CD4-positive, alpha-beta T cell treated with Interleukin-6 for 4 hours (primary cell): ENCODE data around the gene CCDC136.

Source experiments
- DNase-seq: peaks from one replicate; pipeline ENCODE4 v3.0.0-alpha.2; 2020; ENCODE audit warnings: mixed read lengths

Gene CCDC136

DNA sequence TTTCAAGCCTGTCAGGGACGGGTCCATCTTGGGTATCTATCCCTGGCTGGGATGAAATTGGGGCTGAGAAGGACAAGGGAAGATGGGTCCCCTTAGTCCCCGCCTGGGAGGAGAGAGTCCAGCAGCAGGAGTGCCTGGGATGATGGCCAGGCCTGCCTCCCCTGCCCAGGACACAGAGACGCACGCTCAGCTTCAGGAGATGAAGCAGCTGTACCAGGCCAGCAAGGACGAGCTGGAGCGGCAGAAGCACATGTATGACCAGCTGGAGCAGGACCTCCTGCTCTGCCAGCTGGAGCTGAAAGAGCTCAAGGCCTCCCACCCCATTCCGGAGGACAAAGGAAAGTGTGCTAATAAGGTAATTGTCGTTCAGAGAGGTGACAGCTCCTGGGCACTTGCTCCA lies 15.4 kb downstream of the CCDC136 start:
- DNase-seq = no peak

DNA sequence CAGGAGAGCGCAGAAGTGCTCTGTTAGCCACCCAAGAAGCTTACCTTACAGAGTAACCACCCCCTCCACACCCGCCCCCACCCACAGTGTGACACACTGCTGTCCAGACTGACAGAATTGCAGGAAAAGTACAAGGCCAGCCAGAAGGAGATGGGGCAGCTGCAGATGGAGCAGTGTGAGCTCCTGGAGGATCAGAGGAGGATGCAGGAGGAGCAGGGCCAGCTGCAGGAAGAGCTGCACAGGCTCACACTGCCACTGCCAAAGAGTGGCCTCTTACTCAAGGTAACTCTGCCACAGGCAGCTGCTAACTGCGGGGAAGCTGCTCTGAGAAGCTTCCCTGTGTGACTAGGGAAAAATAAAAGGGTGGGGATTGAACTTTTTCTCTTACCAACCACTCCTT lies 17.6 kb downstream of the CCDC136 start:
- DNase-seq = no peak

DNA sequence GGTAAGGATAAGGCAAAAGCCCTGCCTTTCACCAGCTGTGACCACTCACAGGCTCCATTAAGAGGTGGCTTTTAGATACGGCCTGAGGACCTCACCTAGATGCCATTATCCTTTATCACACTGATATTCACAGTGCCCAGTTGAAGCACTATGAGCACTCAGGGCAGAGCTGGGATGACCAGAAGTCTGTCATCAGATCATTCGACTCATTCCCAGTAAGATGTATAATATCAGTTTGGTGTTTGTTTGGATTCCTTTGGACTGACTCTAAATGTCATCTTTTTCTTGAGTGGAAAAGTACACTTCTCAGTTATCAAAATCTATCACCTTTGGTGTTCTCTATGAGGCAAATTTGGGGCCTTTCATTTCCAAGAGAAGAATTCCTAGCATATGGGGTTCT lies 18.7 kb downstream of the CCDC136 start:
- DNase-seq = no peak

DNA sequence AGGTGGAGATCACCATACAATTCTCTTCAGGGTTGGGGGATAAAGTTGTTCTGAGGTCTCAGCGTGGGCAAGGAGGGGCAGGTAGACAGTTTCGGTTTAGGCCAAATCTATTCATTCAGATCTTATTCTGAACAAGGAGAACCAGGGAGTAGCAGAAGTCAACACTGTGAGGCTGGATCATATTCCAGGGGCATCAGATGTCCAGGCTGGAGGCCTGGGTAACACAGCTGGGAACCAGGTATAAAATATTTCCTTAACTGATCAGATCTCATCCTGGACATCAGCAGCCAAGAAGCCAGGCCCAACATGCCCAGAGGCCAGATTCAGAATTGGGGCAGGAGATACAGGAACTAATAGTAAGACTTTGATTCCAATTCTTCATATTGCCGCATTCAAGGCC lies 19.2 kb downstream of the CCDC136 start:
- DNase-seq = no peak

DNA sequence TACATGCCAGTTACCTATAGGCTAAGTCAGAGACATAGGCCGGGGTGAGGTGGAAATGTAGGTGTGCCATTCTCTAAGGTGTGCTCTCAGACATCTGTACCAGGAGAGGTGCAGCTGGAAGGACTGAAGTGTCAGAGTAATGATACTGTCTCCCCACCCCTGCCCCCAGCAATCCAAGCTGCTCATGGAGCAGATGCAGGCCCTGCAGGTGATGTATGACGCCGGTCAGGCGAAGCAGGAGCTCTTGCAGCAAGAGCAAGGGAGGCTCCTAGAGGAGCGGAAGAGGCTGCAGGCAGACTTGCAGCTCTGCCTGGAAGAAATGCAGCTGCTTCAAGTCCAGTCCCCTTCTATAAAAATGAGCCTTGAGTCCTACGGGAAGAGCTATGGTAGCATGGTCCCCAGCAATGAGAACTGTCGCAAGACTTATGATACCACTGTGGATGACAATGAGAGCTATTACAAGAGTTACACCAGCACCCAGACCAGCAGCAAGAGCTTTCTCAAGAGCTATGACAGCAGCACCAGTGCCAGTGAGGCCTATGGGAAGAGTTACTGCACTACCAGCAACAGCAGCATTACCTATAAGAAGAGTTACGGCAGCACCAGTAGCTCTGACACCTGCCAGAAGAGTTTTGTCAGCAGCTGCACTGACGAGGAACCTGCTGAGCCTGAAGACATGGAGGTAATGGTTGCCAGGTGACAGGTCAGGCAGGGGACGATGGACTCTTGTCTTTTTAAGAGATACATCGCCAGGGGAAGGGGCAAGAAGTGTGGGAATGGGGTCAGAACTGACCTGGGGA lies 20.1 kb downstream of the CCDC136 start:
- DNase-seq = no peak

DNA sequence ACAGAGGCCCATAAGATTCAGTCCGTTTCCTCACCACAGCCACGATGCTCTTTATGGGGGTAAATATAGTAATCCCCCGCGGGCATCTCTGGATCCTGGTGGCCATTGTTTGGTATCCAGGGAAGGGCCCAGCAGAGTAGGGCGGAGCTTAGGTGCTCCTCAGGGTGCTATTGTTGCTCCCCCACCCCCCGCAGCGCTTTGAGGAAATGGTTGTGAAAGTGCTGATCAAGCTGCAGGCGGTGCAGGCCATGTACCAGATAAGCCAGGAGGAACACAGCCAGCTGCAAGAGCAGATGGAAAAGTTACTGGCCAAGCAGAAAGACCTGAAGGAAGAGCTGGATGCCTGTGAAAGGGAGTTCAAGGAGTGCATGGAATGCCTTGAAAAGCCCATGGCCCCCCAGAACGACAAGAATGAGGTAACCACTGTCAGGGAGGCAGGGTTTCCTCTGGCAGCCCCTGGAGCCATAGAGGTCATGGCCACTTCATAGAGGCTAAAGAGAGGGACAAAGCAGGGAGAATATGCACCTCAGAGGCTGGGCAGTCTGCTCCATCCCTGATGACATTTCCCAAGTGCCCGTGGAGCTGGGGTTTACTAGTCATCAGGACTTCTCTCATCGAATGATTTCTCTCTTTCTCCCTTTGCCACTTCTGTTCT lies 20.9 kb downstream of the CCDC136 start:
- DNase-seq = no peak

DNA sequence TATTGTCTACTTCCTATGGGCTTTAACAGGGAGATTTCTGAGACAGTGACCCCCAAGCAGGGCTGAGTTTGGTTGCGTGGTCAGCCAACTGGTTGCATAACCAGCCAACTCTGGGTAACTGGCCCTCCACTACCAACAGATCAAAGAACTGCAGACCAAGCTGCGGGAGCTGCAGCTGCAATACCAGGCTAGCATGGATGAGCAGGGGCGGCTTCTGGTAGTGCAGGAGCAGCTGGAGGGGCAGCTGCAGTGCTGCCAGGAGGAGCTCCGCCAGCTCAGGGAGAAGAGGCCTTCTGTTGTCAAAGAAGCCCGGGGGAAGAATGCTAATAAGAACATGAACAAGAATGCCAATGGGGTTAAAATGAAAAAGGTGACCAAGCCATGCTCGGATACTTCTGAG lies 22.7 kb downstream of the CCDC136 start:
- DNase-seq = no peak

DNA sequence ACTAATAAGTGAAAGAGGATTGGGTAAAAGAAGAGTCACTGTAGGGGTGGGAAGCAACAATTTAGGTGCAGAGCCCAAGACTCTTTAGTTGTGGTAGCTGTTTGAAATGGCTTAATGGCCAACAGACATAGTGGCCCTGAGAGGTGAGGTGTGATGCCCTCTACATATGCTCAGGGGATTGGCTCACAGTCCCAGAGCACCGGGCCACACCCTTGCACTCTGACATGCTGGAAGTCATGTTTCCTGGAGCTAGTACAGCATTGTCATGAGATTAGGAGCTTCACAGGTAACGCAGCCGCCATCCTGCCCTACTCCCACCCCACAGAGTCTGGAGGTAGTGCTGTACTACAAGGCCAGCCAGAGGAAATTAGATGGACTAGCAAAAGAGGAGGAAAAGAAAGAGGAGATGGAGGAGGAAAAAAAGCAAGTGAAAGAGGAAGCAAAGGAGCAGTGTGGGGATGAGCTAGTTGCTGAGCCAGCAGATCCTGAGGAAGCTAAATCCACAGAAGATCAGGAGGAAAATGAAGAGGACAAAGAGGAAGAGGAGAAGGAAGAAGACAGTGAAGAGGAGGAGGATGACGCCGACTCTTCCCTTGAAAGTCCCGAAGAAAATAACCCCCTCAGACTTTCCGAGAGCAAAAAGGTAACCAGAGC lies 23.6 kb downstream of the CCDC136 start:
- no peak for DNase-seq

DNA sequence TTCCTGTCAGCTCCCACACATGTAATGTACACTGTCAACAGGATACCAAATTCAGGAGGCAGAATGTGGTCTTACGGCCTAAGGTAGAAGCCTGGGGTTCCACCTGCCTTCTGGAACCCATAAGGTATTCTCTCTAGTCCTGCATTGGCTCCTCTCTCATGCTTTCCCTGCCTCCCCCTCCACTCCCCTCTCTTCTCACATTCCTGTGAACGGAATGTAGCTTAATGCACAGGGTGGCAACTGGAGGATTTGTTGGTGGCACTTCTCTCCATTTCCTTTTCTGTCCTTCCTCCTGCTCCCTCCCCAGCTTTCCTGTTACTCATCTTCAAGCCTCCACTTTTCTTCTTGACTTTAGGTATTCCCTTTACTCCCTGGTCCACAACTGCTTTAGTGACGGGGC lies 26.9 kb downstream of the CCDC136 start:
- DNase-seq = no peak

DNA sequence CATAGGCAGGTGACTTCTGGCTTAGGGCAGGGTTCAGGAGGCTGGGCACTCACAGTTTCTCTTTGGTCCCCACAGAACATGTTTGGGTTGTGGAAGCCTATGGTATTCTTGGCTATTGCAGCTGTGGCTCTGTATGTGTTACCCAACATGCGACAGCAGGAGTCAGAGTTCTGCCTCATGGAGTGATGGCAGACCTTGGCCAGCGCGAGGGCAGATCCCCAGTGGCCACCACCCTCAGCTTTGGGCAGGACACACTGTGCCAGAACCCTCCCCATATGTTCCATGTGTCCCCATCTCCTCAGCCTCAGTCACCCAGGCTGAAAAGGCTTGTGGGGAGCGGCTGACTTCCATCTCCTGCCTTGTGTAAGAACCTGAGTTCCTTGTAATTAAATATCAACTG lies 30.0 kb downstream of the CCDC136 start:
- no peak for DNase-seq

DNA sequence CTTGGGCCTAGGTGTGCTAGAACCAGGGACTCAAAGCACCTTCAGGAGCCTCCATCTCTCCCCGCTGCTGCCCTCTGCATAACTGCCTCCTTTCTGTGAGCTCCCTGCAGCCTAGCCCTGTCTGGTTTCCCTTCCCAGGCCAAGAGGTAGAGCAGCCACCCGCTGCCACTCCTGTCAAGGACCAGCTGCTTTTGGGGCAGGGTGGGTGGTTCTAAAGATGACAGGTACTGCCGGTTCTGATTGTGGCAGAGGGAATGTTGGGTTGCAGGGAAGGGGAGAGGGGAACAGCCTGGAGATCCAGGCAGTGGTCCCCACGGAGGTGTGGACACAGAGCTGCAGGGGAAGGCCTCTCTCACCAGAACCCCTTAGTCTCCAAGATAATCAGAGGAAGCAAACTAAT lies 34.7 kb downstream of the CCDC136 start:
- no peak for DNase-seq

DNA sequence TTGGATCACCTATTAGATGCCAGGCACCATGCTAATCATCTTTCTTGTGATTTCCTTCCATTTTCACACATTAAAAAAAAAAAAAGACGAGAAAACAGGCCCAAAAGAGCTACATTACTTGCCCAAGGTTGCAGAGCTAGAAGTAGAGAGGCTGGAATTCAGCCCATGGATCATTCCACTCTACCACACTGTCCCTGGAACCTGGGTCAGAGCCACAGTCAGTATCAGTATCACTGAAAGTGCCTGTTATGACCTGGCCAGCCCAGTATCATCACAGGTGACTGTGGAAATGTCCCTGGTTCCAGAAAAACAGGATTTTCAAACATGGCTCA lies 35.1 kb downstream of the CCDC136 start:
- no peak for DNase-seq

DNA sequence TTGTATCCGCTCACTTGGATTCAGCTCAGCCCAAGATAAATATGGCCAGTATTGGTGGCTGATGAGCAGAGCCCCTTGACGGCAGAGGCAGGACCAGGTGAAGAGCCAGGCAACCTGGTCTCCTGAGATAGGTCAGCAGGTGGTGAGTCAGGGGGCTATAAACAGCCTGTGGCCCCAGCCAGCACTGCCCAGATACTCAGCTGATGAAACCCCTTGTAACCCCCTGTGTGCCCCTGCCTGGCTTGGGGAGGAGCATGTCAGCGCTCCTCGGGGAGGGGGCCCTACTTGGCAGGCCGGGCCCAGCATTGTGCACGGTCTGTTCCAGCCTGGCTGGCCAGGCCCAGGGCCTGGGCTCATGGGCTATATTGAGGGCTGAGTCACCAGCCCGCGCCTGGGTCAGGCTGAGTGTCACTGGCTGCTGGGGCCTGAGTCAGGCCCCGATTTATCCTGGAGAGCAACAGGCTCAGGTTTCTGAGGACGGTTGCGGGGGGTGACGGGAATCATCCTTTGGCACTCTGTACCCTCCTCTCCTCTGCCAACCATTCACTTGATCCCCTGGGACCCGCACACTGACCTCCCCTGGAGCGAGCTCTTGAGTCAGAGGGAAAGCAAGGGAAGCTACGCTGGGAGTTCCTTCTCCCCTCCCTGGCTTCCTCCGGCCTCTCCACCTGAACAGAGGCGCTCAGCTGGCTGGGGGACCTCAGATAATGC lies 35.6 kb downstream of the CCDC136 start:
- DNase-seq = no peak

DNA sequence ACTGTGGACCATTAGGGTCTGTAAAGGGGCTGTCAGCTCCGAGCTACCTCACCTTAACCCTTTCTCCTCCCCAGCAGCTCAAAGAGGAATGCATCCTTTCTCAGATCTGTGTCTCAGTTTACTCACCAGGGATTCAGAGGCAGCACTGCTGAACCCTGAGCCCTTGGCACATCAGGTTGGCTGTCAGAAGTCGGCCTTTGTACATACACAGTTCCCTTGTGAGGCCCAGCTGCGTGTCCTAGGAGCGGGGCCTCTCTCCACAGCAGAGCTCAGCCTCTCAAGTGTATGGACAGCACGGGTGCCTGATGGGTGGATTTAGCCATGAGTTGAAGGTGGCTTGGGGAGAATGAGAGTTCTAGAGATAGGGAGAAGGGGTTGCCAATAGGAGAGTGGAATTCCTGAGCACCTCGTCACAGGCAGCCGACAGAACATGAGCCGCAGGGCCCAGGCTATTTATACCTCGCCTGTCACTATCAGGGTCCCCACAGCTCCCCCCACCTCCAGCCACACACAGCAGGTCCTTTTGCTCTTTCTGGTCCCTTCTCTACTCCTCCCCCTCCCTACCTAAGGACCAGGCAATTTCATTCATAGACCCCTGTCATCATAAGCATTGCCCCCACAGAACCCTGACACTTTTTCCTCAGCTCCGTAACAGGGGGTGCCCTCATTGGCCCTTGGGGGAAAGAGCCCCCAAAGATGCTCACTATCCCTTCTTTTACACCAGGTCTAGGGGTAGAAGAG lies 36.4 kb downstream of the CCDC136 start:
- DNase-seq = no peak

DNA sequence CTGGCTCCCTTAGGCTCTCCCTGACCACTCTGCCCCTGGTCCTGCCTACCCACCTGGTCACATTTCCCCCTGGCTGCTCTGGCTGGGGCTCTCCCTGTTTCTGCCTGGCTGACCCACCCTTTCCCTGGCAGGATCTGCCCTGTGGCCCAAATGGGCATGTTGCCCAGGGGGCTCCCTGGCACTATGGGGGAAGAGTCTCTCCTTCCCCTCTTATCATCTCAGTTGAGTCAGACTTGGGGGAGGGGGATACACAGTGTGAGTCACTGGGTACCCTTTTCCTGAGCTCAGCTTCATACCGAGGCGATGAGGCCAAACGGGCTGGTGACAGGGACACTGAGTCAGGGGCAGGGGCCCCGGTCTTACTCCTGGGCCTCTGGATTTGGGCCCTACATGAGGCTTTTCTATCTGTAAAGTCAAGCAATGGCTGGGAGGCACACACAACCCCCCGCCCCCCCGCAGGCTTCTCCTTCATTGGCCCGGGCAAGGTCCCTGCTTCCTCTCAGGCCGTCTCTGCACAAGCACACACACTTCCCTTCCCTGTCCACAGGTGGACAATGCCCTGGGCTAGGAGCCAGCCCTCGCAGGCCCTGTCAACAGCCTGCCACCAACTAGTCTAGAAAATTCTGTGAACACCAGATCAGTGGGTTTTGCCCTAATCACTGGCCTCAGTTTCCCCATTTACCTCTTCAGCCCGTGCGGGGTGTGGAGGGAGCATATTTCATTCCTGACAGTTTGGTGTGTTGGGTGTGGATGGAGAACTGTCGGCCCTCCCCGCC lies 37.8 kb downstream of the CCDC136 start:
- no peak for DNase-seq

DNA sequence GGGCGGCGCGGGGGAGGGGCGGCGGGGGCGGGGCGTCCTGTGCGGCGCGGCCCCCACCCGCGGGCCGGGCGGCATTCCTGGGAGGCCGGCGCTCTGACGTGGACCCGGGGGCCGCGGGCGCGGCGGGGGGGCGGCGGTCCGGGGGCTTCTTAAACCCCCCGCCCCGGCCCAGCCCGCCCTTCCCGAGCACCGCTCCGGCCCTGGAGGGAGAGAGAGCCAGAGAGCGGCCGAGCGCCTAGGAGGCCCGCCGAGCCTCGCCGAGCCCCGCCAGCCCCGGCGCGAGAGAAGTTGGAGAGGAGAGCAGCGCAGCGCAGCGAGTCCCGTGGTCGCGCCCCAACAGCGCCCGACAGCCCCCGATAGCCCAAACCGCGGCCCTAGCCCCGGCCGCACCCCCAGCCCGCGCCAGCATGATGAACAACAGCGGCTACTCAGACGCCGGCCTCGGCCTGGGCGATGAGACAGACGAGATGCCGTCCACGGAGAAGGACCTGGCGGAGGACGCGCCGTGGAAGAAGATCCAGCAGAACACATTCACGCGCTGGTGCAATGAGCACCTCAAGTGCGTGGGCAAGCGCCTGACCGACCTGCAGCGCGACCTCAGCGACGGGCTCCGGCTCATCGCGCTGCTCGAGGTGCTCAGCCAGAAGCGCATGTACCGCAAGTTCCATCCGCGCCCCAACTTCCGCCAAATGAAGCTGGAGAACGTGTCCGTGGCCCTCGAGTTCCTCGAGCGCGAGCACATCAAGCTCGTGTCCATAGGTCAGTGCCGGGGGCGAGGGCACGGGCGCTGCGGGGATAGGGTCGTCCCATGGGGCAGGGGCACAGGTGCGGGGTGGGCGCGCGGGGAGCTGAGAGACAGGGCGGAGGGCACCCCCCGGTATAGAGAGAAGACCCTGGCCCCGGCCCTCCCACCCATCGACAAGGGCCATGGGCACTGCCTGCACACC lies 38.7 kb downstream of the CCDC136 start, which contains the start of gene FLNC:
Gene FLNC, plus strand, starts transcription at position 176 of the 947 bp plus-strand sequence. Its CDS starts 232 bp downstream, at position 408.
- DNase-seq = peak; percentile 50

DNA sequence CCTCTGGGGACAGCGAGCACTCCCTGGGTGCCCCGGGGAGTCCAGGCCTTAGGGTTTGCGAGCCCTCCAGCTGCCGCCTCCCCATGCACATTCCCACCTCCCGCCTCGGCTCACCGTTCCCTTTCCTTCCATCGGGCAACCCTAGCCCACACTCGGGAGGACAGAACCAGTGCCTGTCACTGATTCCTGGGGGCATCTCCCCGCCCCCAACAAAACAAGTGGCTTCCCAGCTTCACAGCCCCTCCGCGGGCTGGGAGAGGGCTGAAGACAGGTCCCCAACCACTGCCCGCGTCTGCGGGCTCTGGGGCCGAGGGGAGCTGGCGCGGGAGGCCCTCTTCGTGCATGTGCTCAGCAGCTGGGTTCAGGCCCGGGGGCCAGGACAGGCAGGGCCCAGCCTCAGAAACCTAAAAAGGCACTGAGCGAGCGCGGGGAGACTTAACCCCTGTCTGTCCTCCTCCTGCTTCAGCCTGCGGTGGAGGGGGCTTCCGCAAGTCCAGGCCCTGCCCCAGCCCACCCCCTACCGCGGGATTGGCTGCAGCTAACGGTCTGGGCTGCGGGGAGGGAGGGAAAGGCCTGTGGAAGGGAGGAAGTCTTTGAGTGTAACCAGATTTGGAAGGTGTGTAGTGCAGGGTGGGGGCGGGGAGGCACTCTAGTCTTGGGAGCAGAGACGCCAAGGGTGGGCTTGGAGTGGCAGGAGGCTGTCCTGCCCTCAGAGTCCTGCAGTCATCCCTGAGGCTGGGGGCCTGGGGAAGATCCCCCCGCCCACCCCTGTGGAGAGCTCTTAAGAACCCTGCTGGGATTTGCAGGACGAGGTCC lies 39.6 kb downstream of the CCDC136 start:
- no peak for DNase-seq

DNA sequence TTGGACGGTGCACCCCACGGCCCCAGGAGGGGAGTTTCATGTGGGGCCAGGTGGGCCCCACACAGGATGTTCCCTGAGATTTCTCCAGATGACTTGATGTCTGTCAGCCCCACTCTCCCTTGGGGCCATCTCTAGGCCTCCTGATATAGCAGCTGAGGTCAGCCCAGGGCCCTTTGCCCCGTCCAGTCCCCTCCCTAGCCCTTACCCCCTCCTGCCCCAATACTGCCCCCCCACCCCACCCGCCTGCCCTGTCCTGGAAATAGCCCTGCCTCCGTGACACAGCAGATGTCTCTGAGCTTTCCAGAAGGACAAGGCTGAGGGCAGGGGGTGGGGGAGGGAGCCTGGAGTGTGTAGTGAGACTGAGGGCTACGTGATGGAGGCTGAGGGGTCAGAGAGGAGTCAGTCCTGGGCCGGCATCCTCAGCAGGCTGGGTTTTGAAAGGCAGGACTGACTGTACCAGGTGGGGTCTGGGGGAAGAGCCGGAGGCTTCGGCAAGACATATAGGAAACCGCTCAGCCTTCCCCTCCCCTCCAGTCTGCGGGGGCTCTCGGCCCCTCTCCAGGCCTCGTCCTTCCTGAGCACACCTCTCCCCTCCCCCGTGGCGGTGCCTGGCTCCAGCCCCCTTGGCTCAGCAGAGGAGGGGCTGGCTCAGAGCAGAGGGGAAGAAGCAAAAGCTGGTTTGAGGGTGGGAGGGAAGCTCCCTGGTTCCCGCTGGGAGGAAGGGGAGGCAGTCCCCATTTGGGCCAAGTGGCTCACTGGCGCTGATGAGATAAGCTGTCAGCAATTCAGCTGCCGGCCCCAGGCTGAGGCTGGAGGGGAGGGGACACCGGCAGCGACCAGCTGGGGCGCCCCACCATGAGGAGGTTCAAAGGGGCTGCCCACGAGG lies 40.5 kb downstream of the CCDC136 start:
- no peak for DNase-seq

DNA sequence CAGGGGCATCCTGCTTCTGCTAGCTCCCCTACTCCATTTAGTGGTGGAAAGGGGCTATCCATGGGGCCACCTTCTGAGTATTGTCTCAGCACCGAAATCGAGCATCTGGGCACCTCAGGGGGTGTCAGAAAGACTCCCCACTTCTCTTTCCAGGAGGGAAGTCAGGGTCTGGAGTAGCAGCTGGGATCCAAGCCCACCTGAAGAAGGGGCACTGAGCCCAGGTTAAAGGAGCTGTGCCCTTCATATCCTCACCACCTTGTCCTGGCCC lies 41.0 kb downstream of the CCDC136 start:
- no peak for DNase-seq
